PC-9 (cell line): ENCODE results near the gene PMS2.

Source experiments
- EZH2 ChIP-seq: fragments of 200-600 bp; sonication (generic); IDR thresholded peaks from 2 replicates; pipeline ENCODE4 v1.8.0; 2017; ENCODE audit warnings: antibody characterized with exemption, low read depth
- TF ChIP-seq, protein P1 (sequence below): fragments of 200-600 bp; sonication (generic); conservative IDR thresholded peaks from 2 replicates; pipeline ENCODE4 v1.6.1; 2017; ENCODE audit warnings: mixed run types, antibody characterized with exemption, mild to moderate bottlenecking, moderate library complexity

DNA sequence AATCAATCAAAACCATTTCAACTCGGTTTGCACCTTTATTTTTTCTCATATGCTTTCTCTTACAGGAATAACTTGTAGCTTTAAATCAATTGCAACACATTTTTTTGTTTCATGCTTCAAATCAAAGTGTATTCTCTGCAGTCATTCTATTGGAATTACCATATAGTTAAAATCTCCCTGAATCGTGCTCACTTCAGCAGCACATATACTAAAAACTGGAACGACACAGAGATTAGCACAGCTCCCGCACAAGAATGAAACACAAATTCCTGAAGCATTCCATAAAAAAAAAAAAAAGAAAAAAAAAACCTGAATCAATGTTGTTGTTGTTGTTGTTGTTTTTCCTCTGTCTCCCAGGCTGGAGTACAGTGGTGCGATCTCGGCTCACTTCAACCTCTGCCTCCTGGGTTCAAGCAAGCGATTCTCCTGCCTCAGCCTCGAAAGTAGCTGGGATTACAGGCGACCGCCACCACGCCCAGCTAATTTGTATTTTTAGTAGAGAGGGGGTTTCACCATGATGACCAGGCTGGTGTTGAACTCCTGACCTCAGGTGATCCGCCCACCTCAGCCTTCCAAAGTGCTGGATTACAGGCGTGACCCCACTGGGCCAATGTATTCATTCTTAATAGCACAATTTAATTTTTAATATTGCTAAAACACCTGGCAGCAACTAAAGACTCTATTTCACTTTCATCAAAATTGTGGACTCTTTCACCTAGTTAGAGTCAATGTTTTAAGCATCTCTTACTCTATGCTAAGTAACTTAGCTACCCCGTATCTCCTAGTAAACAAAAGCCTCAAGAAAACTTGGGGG lies 48.7 kb upstream of the PMS2 start:
- no peak for TF ChIP-seq EZH2
- TF ChIP-seq, protein P1, sequence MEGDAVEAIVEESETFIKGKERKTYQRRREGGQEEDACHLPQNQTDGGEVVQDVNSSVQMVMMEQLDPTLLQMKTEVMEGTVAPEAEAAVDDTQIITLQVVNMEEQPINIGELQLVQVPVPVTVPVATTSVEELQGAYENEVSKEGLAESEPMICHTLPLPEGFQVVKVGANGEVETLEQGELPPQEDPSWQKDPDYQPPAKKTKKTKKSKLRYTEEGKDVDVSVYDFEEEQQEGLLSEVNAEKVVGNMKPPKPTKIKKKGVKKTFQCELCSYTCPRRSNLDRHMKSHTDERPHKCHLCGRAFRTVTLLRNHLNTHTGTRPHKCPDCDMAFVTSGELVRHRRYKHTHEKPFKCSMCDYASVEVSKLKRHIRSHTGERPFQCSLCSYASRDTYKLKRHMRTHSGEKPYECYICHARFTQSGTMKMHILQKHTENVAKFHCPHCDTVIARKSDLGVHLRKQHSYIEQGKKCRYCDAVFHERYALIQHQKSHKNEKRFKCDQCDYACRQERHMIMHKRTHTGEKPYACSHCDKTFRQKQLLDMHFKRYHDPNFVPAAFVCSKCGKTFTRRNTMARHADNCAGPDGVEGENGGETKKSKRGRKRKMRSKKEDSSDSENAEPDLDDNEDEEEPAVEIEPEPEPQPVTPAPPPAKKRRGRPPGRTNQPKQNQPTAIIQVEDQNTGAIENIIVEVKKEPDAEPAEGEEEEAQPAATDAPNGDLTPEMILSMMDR: no peak
